GM12892 (cell line): Measurements from ENCODE around the gene ANKRD63.

Source experiments
- POLR2A ChIP-seq: IDR thresholded peaks from 2 replicates; pipeline ENCODE4 v1.6.1; 2011; ENCODE audit warnings: low read depth, low read length, control low read depth
- POLR2AphosphoS5 ChIP-seq: IDR thresholded peaks from 2 replicates; pipeline ENCODE4 v1.6.1; 2011; ENCODE audit warnings: low read depth, low read length, control low read depth
- TAF1 ChIP-seq: IDR thresholded peaks from 2 replicates; pipeline ENCODE4 v1.6.1; 2011; ENCODE audit warnings: low read depth, mild to moderate bottlenecking, control low read depth, low read length, borderline replicate concordance

- TF ChIP-seq POLR2AphosphoS5: no peak
- no peak for TF ChIP-seq POLR2A
- no peak for TF ChIP-seq TAF1
Observed at GRCh38 chr15:40248006-40248783, 34.7 kb downstream of the ANKRD63 start.
